Measurements from ENCODE around the gene SOD1. TPM values are rescaled to one million over a fixed set of nuclear protein-coding genes. Genes with fewer than 3 reads are reported as not detected.
"Not testable (repeated sequence)": the region's sequence is repeated elsewhere in the genome, so short reads cannot be mapped to it uniquely, and the experiment has no call there.

SOD1 gene
- total RNA-seq, 4 donors from 2014 or later = 219 to 337 (median 248) TPM

GRCh38 chr21:31624961-31625491 lies 34.5 kb upstream of the SOD1 start:
- Histone ChIP-seq H3K4me1 (peaks cover 0 to 2% (median 0%) of the 10 kb centered on the region in 3 donors), H3K4me3 (no peak overlapping the region), H3K36me3 (no peaks in the 10 kb centered on the region), H3K9me3 (no peaks in the 10 kb centered on the region), H3K27me3 (no peaks in the 10 kb centered on the region), H3K27ac (no peak overlapping the region)
- no peak for TF ChIP-seq EP300 (IDR thresholded peaks at IDR 0.05)
- TF ChIP-seq, protein P1, sequence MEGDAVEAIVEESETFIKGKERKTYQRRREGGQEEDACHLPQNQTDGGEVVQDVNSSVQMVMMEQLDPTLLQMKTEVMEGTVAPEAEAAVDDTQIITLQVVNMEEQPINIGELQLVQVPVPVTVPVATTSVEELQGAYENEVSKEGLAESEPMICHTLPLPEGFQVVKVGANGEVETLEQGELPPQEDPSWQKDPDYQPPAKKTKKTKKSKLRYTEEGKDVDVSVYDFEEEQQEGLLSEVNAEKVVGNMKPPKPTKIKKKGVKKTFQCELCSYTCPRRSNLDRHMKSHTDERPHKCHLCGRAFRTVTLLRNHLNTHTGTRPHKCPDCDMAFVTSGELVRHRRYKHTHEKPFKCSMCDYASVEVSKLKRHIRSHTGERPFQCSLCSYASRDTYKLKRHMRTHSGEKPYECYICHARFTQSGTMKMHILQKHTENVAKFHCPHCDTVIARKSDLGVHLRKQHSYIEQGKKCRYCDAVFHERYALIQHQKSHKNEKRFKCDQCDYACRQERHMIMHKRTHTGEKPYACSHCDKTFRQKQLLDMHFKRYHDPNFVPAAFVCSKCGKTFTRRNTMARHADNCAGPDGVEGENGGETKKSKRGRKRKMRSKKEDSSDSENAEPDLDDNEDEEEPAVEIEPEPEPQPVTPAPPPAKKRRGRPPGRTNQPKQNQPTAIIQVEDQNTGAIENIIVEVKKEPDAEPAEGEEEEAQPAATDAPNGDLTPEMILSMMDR (IDR thresholded peaks at IDR 0.05) = no peak
- TF ChIP-seq POLR2A (IDR thresholded peaks at IDR 0.05) = no peak
- no peak for TF ChIP-seq POLR2AphosphoS5 (IDR thresholded peaks at IDR 0.05)
- WGBS, 2 donors (ENCODE audit: low coverage in 1 of 2) = 83 to 92% methylated on average over 6 to 9 of the region's 11 CpGs
- no peak for ATAC-seq

DNA sequence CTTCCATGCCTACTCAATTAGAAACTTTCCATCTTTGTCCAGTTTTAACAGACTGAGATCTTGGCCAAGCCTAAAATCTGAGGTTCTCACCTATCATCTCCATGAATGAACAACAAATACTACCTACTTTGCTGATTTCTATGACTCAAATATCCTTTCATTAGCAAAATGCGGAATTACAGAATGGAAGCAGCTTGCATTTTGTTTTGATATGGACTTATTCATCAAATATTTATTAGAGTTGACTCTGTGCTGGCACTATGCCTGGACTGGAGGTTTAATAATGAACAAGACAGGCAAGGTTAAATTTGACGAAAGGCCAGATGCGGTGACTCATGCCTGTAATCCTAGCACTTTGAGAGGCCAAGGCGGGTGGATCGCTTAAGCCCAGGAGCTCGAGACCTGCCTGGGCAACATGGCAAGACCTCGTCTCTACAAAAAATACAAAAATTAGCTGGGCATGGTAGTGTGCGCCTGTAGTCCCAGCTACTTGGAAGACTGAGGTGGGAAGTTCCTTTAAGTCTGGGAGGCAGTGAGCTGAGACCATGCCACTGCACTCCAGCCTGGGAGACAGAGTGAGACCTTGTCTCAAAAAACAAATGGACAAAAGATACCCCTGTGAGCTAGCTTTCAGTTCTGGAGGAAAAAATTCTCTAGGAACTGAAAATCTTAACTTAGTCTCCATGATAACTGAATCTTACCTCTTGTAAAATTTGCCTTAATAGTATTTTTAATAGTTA lies 29.4 kb upstream of the SOD1 start:
- Histone ChIP-seq H3K27ac (no peak overlapping the region), H3K36me3 (no peaks in the 10 kb centered on the region), H3K9me3 (no peaks in the 10 kb centered on the region), H3K27me3 (no peaks in the 10 kb centered on the region), H3K4me3 (no peak overlapping the region), H3K4me1 (peaks cover 0 to 9% (median 0%) of the 10 kb centered on the region in 3 donors)
- no peak for ATAC-seq
- TF ChIP-seq POLR2AphosphoS5 (IDR thresholded peaks at IDR 0.05) (peak; percentile 22), POLR2A (IDR thresholded peaks at IDR 0.05) (no peak)
- TF ChIP-seq, protein P1 (IDR thresholded peaks at IDR 0.05) = no peak
- 16 to 27% methylated on average over 6 of the region's 8 CpGs for WGBS, 2 donors (ENCODE audit: low coverage in 1 of 2)

DNA sequence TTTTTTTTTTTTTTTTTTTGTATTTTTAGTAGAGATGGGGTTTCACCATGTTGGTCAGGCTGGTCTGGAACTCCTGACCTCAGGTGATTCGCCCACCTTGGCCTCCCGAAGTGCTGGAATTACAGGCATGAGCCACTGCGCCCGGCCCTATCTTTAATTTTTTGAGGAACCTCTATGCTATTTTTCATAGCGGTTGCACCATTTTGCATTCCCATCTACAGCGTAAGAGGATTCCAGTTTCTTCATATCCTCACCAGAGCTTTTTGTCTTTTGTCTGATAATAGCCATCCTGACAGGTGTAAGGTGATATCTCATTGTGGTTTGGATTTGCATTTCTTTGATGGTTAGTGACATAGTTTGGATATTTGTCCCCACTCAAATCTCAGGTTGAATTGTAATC lies 27.6 kb upstream of the SOD1 start:
- WGBS, 2 donors (ENCODE audit: low coverage in 1 of 2) = 98 to 100% methylated on average over 5 to 6 of the region's 6 CpGs
- H3K4me1 ChIP-seq, H3K9me3 ChIP-seq, H3K36me3 ChIP-seq, ATAC-seq, H3K4me3 ChIP-seq, H3K27ac ChIP-seq, H3K27me3 ChIP-seq: not testable (repeated sequence)

- WGBS, 2 donors (ENCODE audit: low coverage in 1 of 2) = 76 to 96% methylated on average over 3 of the region's 3 CpGs
- no peaks in the 10 kb centered on the region for H3K27me3 ChIP-seq
- peaks cover 0 to 7% (median 0%) of the 10 kb centered on the region in 3 donors for H3K4me1 ChIP-seq
- no peaks in the 10 kb centered on the region for H3K36me3 ChIP-seq
- H3K27ac ChIP-seq = no peak overlapping the region
- no peak overlapping the region for H3K4me3 ChIP-seq
- TF ChIP-seq POLR2A (IDR thresholded peaks at IDR 0.05) = no peak
- no peak for TF ChIP-seq EP300 (IDR thresholded peaks at IDR 0.05)
- TF ChIP-seq, protein P1 (IDR thresholded peaks at IDR 0.05) = no peak
- no peak for TF ChIP-seq POLR2AphosphoS5 (IDR thresholded peaks at IDR 0.05)
- no peak for ATAC-seq
- H3K9me3 ChIP-seq = peaks cover 0 to 9% (median 0%) of the 10 kb centered on the region in 3 donors
Observed at GRCh38 chr21:31634993-31635392, 24.5 kb upstream of the SOD1 start.

GRCh38 chr21:31636874-31637273 lies 22.6 kb upstream of the SOD1 start:
- WGBS, 2 donors (ENCODE audit: low coverage in 1 of 2) = 71 to 88% methylated on average over 1 to 2 of the region's 2 CpGs
- no peak for TF ChIP-seq EP300 (IDR thresholded peaks at IDR 0.05)
- no peak for TF ChIP-seq POLR2A (IDR thresholded peaks at IDR 0.05)
- TF ChIP-seq, protein P1 (IDR thresholded peaks at IDR 0.05) = no peak
- no peak for TF ChIP-seq POLR2AphosphoS5 (IDR thresholded peaks at IDR 0.05)

More at GRCh38 chr21:31636874-31637273, 22.6 kb upstream of the SOD1 start:
- Histone ChIP-seq H3K27ac (no peak overlapping the region), H3K27me3 (no peaks in the 10 kb centered on the region), H3K4me3 (no peak overlapping the region), H3K9me3 (peaks cover 0 to 9% (median 0%) of the 10 kb centered on the region in 3 donors), H3K36me3 (no peaks in the 10 kb centered on the region), H3K4me1 (no peaks in the 10 kb centered on the region)
- ATAC-seq = no peak

All from gastroesophageal sphincter (tissue), 4 donors.